ENCODE measurements around the gene UPF2.
"Not testable (repeated sequence)": the region's sequence is repeated elsewhere in the genome, so short reads cannot be mapped to it uniquely, and the experiment has no call there.

Gene UPF2

GRCh38 chr10:11901833-11902475, 140.7 kb downstream of the UPF2 start:
- DNase-seq: no peak

GRCh38 chr10:11901454-11901832, 141.2 kb downstream of the UPF2 start:
- DNase-seq: no peak

GRCh38 chr10:11901036-11901301, 141.6 kb downstream of the UPF2 start:
- DNase-seq: no peak

- DNase-seq: no peak
These were observed 143.3 kb downstream of the UPF2 start for GRCh38 chr10:11899067-11899876.

GRCh38 chr10:11898372-11899066, 144.1 kb downstream of the UPF2 start:
- DNase-seq: no peak

GRCh38 chr10:11898033-11898371, 144.6 kb downstream of the UPF2 start:
- DNase-seq: no peak

- no peak for DNase-seq
These were observed 145.9 kb downstream of the UPF2 start for GRCh38 chr10:11896549-11897200.

GRCh38 chr10:11895598-11895997, 147.0 kb downstream of the UPF2 start:
- no peak for DNase-seq

- no peak for DNase-seq
These were observed 147.5 kb downstream of the UPF2 start for GRCh38 chr10:11895108-11895466.

- DNase-seq: no peak
These were observed 148.1 kb downstream of the UPF2 start for GRCh38 chr10:11894381-11895107.

GRCh38 chr10:11893749-11894278, 148.8 kb downstream of the UPF2 start:
- DNase-seq: no peak

GRCh38 chr10:11891776-11892486, 150.7 kb downstream of the UPF2 start:
- DNase-seq: no peak

- not testable (repeated sequence) for DNase-seq
These were observed 153.3 kb downstream of the UPF2 start for GRCh38 chr10:11889263-11889662.

- DNase-seq: no peak
These were observed 155.0 kb downstream of the UPF2 start for GRCh38 chr10:11887381-11888227.

- no peak for DNase-seq
These were observed 155.8 kb downstream of the UPF2 start for GRCh38 chr10:11886851-11887250.

- no peak for DNase-seq
These were observed 156.5 kb downstream of the UPF2 start for GRCh38 chr10:11886138-11886474.

GRCh38 chr10:11885437-11886137, 157.0 kb downstream of the UPF2 start:
- DNase-seq: no peak

GRCh38 chr10:11884706-11885423, 157.7 kb downstream of the UPF2 start:
- no peak for DNase-seq

- DNase-seq: no peak
These were observed 159.8 kb downstream of the UPF2 start for GRCh38 chr10:11882646-11883375.

Data from NCI-H187 (cell line).